NCI-H187 treated with DMSO at 0.1 percent for 48 hours (cell line): ENCODE data around the gene DCUN1D5.
A peak's percentile ranks its signal among the peaks of the same experiment; 100 is the strongest.

Experiments used
- DNase-seq: peaks from one replicate; lab custom pipeline; 2025; lab: John Stamatoyannopoulos, UW

Gene DCUN1D5

DNA sequence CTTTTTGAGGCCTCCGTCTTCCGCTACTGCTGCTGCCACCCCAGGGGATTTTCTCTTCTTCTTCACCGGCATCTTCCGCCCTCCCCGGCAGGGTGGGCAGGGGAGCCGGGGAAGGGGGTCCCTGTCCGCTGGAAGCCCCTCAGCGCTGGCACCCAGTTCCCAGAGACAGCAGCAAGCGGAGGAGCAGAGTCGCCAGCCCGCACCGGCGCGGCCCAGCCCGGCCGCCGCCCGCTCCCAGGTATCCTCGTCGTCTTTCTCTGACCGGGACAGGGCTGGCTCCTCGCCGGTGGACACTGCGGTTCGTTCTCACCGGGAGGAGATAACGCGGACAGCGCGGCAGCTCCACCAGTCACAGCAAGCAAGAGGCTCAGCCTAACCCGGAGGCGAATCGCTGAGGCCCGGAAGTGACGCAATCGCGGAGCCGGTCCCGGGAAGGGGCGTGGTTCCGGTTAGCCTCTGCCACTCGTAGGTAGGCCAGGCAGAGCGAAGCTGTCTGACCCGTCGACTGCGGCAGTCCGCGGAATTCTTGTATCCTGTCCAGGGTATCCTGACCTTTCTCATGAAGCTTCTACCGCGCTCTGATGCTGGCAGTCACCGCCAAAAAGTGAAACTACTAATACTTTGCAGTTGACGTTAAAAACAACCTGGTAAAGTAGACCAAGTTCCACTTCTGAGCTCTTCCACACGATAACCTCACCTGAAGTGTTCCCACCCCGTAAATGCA lies at the start of gene DCUN1D5:
DCUN1D5 (minus strand) TSS at position 360 of the 724 bp plus-strand sequence; CDS start at position 72, 288 bp downstream.
- peak; percentile 27 for DNase-seq

- DNase-seq, result no peak
These were observed 33.5 kb upstream of the DCUN1D5 start for GRCh38 chr11:103125462-103125861.

- DNase-seq, result no peak
These were observed 22.9 kb upstream of the DCUN1D5 start for GRCh38 chr11:103114836-103115235.

GRCh38 chr11:103112364-103112763 lies 20.4 kb upstream of the DCUN1D5 start:
- no peak for DNase-seq

GRCh38 chr11:103111400-103111799 lies 19.4 kb upstream of the DCUN1D5 start:
- no peak for DNase-seq

- DNase-seq, result no peak
These were observed 18.4 kb upstream of the DCUN1D5 start for GRCh38 chr11:103110391-103110790.

- no peak for DNase-seq
These were observed 17.9 kb upstream of the DCUN1D5 start for GRCh38 chr11:103109818-103110388.

GRCh38 chr11:103108933-103109817 lies 17.2 kb upstream of the DCUN1D5 start, which contains the start of gene DYNC2H1:
DYNC2H1 (plus strand) TSS chr11:103109426; CDS start chr11:103109575, 149 bp downstream.
- no peak for DNase-seq

DNA sequence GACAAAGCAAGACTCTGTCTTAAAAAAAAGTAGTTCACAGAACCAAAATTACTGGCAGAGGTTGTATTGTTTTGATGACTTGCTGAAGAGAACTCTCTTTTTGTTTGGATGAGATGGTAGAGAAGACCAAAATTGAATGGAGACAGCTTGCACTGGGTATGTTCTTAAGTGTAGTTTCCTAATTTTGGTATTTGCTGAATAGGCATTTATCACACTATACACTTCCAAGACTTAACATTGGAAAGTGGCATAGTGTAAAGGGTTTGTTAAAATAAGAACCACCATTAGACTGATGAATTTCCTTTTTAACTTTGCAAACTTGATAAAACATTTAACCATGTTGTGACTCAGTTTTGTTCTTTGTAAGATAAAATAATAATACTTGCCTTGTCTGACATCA lies 5.3 kb upstream of the DCUN1D5 start:
- no peak for DNase-seq

DNA sequence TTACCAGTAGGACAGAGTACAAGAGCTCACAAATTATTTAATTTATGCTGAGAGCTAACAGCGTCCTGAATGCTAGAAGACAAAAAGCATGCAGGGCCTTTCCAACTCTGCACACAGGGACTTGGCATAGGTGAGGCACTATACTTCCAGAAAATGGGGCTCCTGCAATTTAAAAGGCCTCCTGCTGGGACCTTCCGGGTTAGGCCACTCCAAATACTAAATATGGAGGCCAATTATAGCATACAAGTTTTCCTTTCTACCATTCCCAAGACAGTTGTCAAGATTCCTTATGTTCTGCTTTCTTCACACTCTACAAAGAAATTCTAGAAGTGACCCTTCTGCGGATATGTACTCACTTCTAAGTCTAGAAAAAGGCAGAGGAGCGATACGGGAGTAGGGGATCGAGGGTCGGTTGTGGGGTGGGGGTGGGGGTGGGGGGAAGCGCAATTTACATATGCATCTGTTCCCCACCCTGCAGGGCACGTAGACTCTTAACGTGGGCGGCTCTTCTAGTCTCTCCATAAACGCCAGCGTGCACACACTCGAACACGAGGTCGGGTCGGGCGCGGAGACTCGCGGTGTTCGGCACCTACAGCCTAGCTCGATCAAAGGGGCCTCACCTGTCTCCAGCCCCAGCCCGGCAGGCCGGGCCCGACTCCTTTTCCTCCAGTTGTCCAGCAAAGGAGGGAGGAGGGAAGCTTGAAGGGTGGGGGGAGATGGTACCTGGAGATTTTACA lies 728 bp downstream of the DCUN1D5 start:
- DNase-seq, result no peak

DNA sequence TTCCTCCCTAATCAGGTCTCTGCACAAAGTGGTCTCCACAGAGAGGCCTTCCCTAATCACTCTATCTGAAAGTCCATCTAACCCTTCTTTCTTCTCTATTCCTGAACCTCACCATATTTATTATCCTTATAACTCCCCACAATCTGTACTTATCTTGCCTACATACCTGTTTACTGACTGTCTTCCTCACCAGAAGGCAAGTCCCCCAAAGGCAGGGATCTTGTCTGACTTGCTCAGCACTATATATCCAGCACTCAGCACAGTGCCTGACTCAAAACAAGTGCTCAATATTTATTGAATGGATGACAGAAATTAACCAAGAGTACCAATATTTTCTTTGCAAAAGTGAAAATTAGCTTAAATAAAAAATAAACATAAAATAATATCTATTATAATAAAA lies 5.5 kb downstream of the DCUN1D5 start:
- DNase-seq, result no peak

DNA sequence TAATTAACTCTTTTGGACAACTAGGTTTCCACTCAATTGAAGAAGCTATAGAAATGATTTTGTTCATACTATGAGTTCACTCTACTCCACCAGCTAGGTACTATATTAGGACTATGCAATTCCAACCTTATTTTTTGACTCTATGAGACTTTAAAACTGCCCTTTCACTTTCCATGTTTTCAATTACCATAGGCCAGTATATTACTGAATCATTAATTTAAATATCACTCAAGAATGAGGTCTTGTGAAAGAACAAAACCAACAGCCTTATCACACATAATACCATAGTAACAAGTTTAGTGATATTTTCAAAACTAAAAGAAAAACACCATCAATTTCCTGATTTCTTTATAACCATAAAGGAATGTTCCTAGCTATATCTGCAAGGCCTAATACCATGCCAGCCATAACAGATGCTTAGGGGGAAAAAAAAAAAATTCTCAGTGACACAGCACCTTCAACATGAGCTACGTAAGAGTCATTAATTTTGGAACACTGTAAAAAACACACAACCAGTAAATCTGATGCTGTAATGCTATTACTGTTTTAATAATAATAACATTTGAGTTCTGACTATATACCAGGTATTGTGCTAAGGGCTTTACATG lies 6.1 kb downstream of the DCUN1D5 start:
- no peak for DNase-seq

GRCh38 chr11:103079833-103080232 lies 12.1 kb downstream of the DCUN1D5 start:
- no peak for DNase-seq

- no peak for DNase-seq
These were observed 13.2 kb downstream of the DCUN1D5 start for GRCh38 chr11:103078710-103079109.

DNA sequence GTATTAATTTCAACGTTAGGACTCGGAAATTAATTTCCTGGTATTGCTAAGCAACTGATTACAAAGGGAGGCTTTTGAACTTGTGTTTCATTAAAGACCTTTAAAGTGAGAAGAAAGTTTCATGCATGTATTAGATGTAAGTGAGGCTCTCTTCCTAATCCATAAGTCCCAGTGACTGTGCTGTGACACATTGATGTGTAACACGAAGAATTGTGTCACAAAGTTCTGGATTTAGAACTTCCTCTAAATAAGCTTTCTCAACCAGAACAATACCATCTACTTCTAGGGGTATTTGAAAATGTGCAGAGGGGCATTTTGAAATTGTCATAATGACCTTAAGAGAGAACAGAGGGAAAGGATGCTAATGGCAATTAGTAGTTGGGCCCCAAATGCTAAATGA lies 14.4 kb downstream of the DCUN1D5 start:
- DNase-seq, result no peak

DNA sequence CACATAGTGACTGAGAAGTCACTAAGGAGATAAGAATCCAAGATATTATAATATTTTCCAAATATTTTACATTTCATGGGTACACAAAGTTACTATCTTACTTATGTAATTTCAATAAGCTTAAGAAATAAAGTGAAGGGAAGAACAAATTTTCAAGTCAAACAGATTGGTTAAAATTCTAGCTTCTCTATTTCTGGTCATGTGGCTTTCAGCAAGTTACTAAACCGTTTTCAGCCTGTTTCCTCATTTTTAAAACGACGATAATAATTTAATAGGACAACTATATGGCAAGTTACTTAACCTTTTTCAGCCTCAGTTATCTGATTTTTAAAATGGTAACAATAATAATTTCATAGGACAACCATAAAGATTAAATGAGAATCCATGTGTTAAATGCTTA lies 15.6 kb downstream of the DCUN1D5 start:
- DNase-seq, result no peak

GRCh38 chr11:103071008-103071407 lies 21.0 kb downstream of the DCUN1D5 start:
- DNase-seq, result no peak

DNA sequence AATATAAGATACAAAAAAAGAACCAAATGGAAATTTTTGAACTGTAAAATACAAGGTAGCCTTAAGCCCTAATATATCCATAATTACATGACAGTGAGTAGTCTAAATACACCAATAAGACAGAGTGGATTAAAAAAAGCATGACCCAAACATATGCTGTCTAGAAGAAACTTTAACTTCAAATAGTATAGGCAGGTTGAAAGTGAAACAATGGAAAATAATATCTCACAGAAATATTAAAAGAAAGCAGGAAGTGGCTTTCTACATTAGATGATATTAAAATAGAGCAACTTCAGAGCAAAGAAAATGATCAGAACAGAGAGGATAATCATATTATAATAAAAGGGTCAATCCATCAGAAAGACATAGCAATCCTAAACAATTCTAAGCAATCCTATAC lies 21.8 kb downstream of the DCUN1D5 start:
- no peak for DNase-seq

GRCh38 chr11:103069367-103069766 lies 22.6 kb downstream of the DCUN1D5 start:
- no peak for DNase-seq

DNA sequence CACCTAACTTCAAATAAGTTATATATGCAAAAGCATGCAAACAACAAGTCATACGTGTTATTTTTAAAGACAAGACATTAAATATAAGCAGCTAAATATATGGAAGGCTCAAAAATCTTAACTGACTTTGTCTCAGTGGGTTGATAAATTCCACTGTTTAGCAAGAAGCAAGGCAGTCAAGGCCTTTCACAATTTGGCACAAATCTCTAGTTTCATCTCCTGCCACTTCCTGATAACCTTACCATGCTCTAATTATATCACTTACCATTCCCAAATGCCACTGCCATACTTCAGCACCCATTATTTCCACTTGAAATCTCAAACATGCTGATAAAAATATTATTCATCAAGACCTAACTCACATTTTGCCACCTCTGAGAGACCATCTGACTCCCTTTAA lies 24.8 kb downstream of the DCUN1D5 start:
- no peak for DNase-seq

DNA sequence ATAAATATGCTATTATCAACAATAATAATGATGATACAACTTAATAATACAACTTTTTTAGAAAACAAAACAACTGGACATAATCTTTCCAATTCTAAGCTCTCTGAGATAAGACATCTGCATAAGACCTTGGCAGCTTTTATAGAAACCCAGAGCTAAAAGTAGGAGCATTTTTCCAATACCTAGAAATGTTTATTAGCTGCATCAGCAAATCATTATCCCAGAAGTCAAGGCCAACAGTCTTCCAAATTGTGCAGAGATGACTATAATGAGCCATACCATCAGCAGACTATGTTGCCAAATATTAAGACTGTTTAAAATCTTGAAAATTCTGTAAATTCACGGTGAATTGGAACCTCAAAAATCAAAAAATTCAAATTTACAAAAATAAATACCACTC lies 30.3 kb downstream of the DCUN1D5 start:
- DNase-seq, result no peak
